H9 (cell line): ENCODE results near the gene SCD5. TPM values are rescaled to one million over a fixed set of nuclear protein-coding genes. Genes with fewer than 3 reads are reported as not detected.

Experiments
- DNase-seq: peaks from one replicate; pipeline ENCODE4 v3.0.0-alpha.2; 2017
- H2AFZ ChIP-seq: one replicate; pipeline ENCODE4 v1.6.1; 2013; ENCODE audit warnings: mild to moderate bottlenecking, low read length, control low read depth, moderate library complexity
- H2AK5ac ChIP-seq: 2 replicates; pipeline ENCODE4 v1.6.1; 2013; ENCODE audit warnings: low read length, control low read depth, mixed read lengths; ENCODE audit not compliant: insufficient read length
- H2BK120ac ChIP-seq: one replicate; pipeline ENCODE4 v1.6.1; 2013; ENCODE audit warnings: low read depth, mild to moderate bottlenecking, low read length, control low read depth, inconsistent platforms; ENCODE audit not compliant: poor library complexity, severe bottlenecking
- H2BK12ac ChIP-seq: 2 replicates; pipeline ENCODE4 v1.6.1; 2013; ENCODE audit warnings: low read length, control low read depth, mixed read lengths, low read depth; ENCODE audit not compliant: insufficient read length
- H2BK15ac ChIP-seq: 2 replicates; pipeline ENCODE4 v1.6.1; 2013; ENCODE audit warnings: low read depth, low read length, control low read depth
- H2BK20ac ChIP-seq: one replicate; pipeline ENCODE4 v1.6.1; 2013; ENCODE audit warnings: low read depth, mild to moderate bottlenecking, low read length, control low read depth, inconsistent platforms; ENCODE audit not compliant: poor library complexity, severe bottlenecking
- H2BK5ac ChIP-seq: 2 replicates; pipeline ENCODE4 v1.6.1; 2013; ENCODE audit warnings: low read length, control low read depth, mixed read lengths; ENCODE audit not compliant: insufficient read length
- H3K14ac ChIP-seq: 2 replicates; pipeline ENCODE4 v1.6.1; 2013; ENCODE audit warnings: low read length, control low read depth; ENCODE audit not compliant: insufficient read depth
- H3K18ac ChIP-seq: 2 replicates; pipeline ENCODE4 v1.6.1; 2013; ENCODE audit warnings: low read depth, mild to moderate bottlenecking, mixed read lengths, low read length, control low read depth; ENCODE audit not compliant: insufficient read length
- H3K23ac ChIP-seq: 2 replicates; pipeline ENCODE4 v1.6.1; 2013; ENCODE audit warnings: low read length, control low read depth, mixed read lengths, low read depth; ENCODE audit not compliant: insufficient read length
- H3K23me2 ChIP-seq: 2 replicates; pipeline ENCODE4 v1.6.1; 2013; ENCODE audit warnings: low read depth, mild to moderate bottlenecking, mixed read lengths, low read length, control low read depth; ENCODE audit not compliant: insufficient read length, poor library complexity, severe bottlenecking
- H3K27ac ChIP-seq: 2 replicates; pipeline ENCODE4 v1.5.1; 2013; ENCODE audit warnings: low read length, control low read depth, mixed read lengths, low read depth; ENCODE audit not compliant: insufficient read length
- H3K27me3 ChIP-seq: 2 replicates; pipeline ENCODE4 v1.6.1; 2013; ENCODE audit warnings: low read length, control low read depth, inconsistent platforms; ENCODE audit not compliant: insufficient read depth
- H3K4ac ChIP-seq: 2 replicates; pipeline ENCODE4 v1.6.1; 2013; ENCODE audit warnings: low read depth, mild to moderate bottlenecking, control low read depth, inconsistent platforms, low read length, moderate library complexity
- H3K4me1 ChIP-seq: 2 replicates; pipeline ENCODE4 v1.6.1; 2013; ENCODE audit warnings: low read length, control low read depth, inconsistent platforms; ENCODE audit not compliant: insufficient read depth
- H3K4me2 ChIP-seq: 2 replicates; pipeline ENCODE4 v1.6.1; 2013; ENCODE audit warnings: low read length, control low read depth, mixed read lengths; ENCODE audit not compliant: insufficient read length, insufficient read depth
- H3K56ac ChIP-seq: 2 replicates; pipeline ENCODE4 v1.6.1; 2013; ENCODE audit warnings: low read depth, mild to moderate bottlenecking, mixed read lengths, low read length, control low read depth; ENCODE audit not compliant: insufficient read length
- H3K79me1 ChIP-seq: 2 replicates; pipeline ENCODE4 v1.6.1; 2013; ENCODE audit warnings: low read depth, mild to moderate bottlenecking, moderate library complexity, low read length, control low read depth, inconsistent platforms; ENCODE audit not compliant: insufficient read depth, poor library complexity, severe bottlenecking
- H3K79me2 ChIP-seq: 2 replicates; pipeline ENCODE4 v1.6.1; 2013; ENCODE audit warnings: low read length, control low read depth, inconsistent platforms; ENCODE audit not compliant: insufficient read depth
- H3K9ac ChIP-seq: 2 replicates; pipeline ENCODE4 v1.6.1; 2013; ENCODE audit warnings: low read length, control low read depth, mixed read lengths; ENCODE audit not compliant: insufficient read length; ENCODE audit errors: extremely low read depth
- H3K9me3 ChIP-seq: one replicate; pipeline ENCODE4 v1.6.1; 2013; ENCODE audit warnings: low read depth, low read length, inconsistent platforms; ENCODE audit not compliant: control insufficient read depth
- H3T11ph ChIP-seq: one replicate; pipeline ENCODE4 v1.6.1; 2013; ENCODE audit warnings: mild to moderate bottlenecking, low read length, control low read depth, inconsistent platforms
- H4K20me1 ChIP-seq: one replicate; pipeline ENCODE4 v1.6.1; 2013; ENCODE audit not compliant: control insufficient read depth, insufficient read length, insufficient read depth
- H4K5ac ChIP-seq: 2 replicates; pipeline ENCODE4 v1.6.1; 2013; ENCODE audit warnings: low read depth, mild to moderate bottlenecking, mixed read lengths, low read length, control low read depth; ENCODE audit not compliant: insufficient read length
- H4K8ac ChIP-seq: replicated peaks from 2 replicates; pipeline ENCODE4 v1.6.1; 2013; ENCODE audit warnings: low read length, control low read depth, mixed read lengths, low read depth; ENCODE audit not compliant: insufficient read length
- H4K91ac ChIP-seq: 2 replicates; pipeline ENCODE4 v1.6.1; 2013; ENCODE audit warnings: low read depth, mild to moderate bottlenecking, moderate library complexity, mixed read lengths, low read length, control low read depth; ENCODE audit not compliant: insufficient read length
- H3K27ac Mint-ChIP-seq, 3 experiments: 2 replicates in 2 of 3; 3 replicates in 1 of 3; pipeline ENCODE4 v1.8.0; 2020 to 2021; ENCODE audit warnings: mixed read lengths in 3 of 3, mild to moderate bottlenecking in 1 of 3, moderate library complexity in 1 of 3
- H3K27me3 Mint-ChIP-seq: 2 replicates; pipeline ENCODE4 v1.8.0; 2021; ENCODE audit warnings: low read depth, mild to moderate bottlenecking, moderate library complexity, mixed read lengths
- H3K36me3 Mint-ChIP-seq, 3 experiments: 2 replicates in 2 of 3; 3 replicates in 1 of 3; pipeline ENCODE4 v1.8.0; 2020 to 2021; ENCODE audit warnings: low read depth in 3 of 3, mixed read lengths in 3 of 3; ENCODE audit not compliant: insufficient read depth in 1 of 3
- H3K4me1 Mint-ChIP-seq, 2 experiments: 2 replicates each; pipeline ENCODE4 v1.8.0; 2020; ENCODE audit warnings: mixed read lengths in 2 of 2
- H3K4me3 Mint-ChIP-seq, 2 experiments: 2 replicates in 1 of 2; 3 replicates in 1 of 2; pipeline ENCODE4 v1.8.0; 2020 to 2021; ENCODE audit warnings: mild to moderate bottlenecking in 2 of 2, mixed read lengths in 2 of 2, moderate library complexity in 1 of 2
- H3K9me3 Mint-ChIP-seq, 2 experiments: 2 replicates in 1 of 2; 3 replicates in 1 of 2; pipeline ENCODE4 v1.8.0; 2020; ENCODE audit warnings: mild to moderate bottlenecking in 2 of 2, mixed read lengths in 2 of 2, moderate library complexity in 1 of 2
- CTCF ChIP-seq: fragments of 200-600 bp; sonication (generic); conservative IDR thresholded peaks from 3 replicates; pipeline ENCODE4 v1.8.0; 2021; ENCODE audit warnings: antibody characterized with exemption, mild to moderate bottlenecking
- WGBS: extraction: QIAGEN DNeasy Blood & Tissue Kit; methylation state at CpG from one replicate; pipeline ENCODE4 v1.1.7; 2013; ENCODE audit warnings: missing lambda C conversion rate, low lambda C conversion rate, mixed read lengths; ENCODE audit not compliant: insufficient read length; ENCODE audit errors: extremely low coverage; 5-methylcytosine and 5-hydroxymethylcytosine counted together
- total RNA-seq: library from RNA; stranded (reverse); gene quantifications from 2 replicates; pipeline ENCODE4 v1.2.1, GENCODE V29; 2021

SCD5 gene
- total RNA-seq, 1 experiment from 2014 or later: 0.68 TPM

GRCh38 chr4:82645936-82646565 is 152.5 kb downstream of the SCD5 start:
- H4K5ac ChIP-seq: no peak overlapping the region
- no peak overlapping the region for H2BK5ac ChIP-seq
- H4K91ac ChIP-seq: no peak overlapping the region
- H3T11ph ChIP-seq: no peak overlapping the region
- no peaks in the 10 kb centered on the region for H3K4me1 ChIP-seq
- no peak for DNase-seq
- no peaks in the 10 kb centered on the region for H3K27me3 ChIP-seq
- H2BK12ac ChIP-seq: no peak overlapping the region
- no peaks in the 10 kb centered on the region for H4K20me1 ChIP-seq
- no peaks in the 10 kb centered on the region for H3K79me1 ChIP-seq
- H3K9ac ChIP-seq: no peak overlapping the region
- no peak overlapping the region for H3K23ac ChIP-seq
- H3K9me3 ChIP-seq: no peaks in the 10 kb centered on the region
- H3K56ac ChIP-seq: no peak overlapping the region
- no peak overlapping the region for H3K14ac ChIP-seq
- Mint-ChIP-seq H3K9me3 (no peaks in the 10 kb centered on the region), H3K4me3 (no peak overlapping the region), H3K36me3 (no peaks in the 10 kb centered on the region), H3K27me3 (peaks cover 12% of the 10 kb centered on the region), H3K4me1 (no peaks in the 10 kb centered on the region), H3K27ac (no peak overlapping the region)
- H2AFZ ChIP-seq: no peak overlapping the region
- TF ChIP-seq CTCF: no peak
- H3K23me2 ChIP-seq: no peaks in the 10 kb centered on the region
- no peak overlapping the region for H3K4ac ChIP-seq
- no peak overlapping the region for H2AK5ac ChIP-seq
- H2BK120ac ChIP-seq: no peak overlapping the region
- H3K18ac ChIP-seq: no peak overlapping the region
- H3K27ac ChIP-seq: no peak overlapping the region
- H4K8ac ChIP-seq: no peak overlapping the region
- WGBS: no CpG with 5 or more reads among the region's 5 CpGs
- no peaks in the 10 kb centered on the region for H3K79me2 ChIP-seq
- H2BK15ac ChIP-seq: no peak overlapping the region
- H2BK20ac ChIP-seq: no peak overlapping the region
- no peak overlapping the region for H3K4me2 ChIP-seq
